ENCODE data around the gene ETNK1.

GRCh38 chr12:22677781-22678574 lies 53.0 kb downstream of the ETNK1 start:
- TF ChIP-seq CTCF (IDR thresholded peaks at IDR 0.05; ENCODE audit: insufficient read depth, low read length, poor library complexity, severe bottlenecking): no peak
- no peak for TF ChIP-seq EZH2phosphoT487 (conservative IDR thresholded peaks at IDR 0.05; ENCODE audit: low read length)
